Activated CD8-positive, alpha-beta memory T cell treated with anti-CD3 and anti-CD28 coated beads for 36 hours (primary cell): ENCODE data around the gene LRRC45. TPM values are rescaled to one million over a fixed set of nuclear protein-coding genes. Genes with fewer than 3 reads are reported as not detected.

Source experiments
- CTCF ChIA-PET: fragments of 350-600 bp; sonication (Branson Sonifier 250); formaldehyde crosslinking; loops from one replicate; lab custom pipeline; 2021; ENCODE audit warnings: antibody characterized with exemption; lab: Charles Lee
- POLR2A ChIA-PET: fragments of 350-600 bp; sonication (Branson Sonifier 250); formaldehyde crosslinking; loops from one replicate; lab custom pipeline; 2021; ENCODE audit warnings: antibody characterized with exemption; lab: Charles Lee
- total RNA-seq, 2 experiments: library from RNA; stranded (reverse); gene quantifications; one replicate each; pipeline ENCODE4 v1.2.3, GENCODE V29; 2021

LRRC45 gene
- total RNA-seq, 2 experiments from 2014 or later: 30.2 to 31.3 TPM

DNA sequence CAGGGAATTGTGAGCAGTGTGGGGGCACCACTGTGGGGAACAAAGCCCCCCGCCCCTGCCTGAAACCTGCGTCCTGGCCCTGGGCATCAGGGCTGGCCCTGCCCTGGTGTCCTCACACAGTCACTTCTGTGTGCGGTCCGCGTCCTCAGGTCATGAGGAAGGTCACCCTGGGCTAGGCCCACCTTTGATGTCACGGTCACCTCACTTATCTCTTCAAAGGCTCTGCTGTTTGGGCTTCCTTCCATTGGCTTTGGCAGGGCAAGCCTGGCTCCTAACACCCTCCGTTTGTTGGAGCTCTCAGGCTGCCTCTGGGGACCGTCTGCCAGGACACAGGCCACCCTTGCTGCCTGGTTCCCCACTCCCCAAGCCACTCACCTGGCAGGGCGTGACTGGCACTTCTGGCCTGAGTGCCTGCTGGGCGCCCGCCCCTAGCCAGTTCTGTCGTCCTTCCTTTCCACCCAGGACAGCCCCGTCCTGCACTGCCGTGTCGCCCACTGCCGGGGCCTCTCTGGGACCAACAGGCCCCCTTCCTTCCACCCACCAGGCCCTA lies 9.3 kb upstream of the LRRC45 start:
- POLR2A ChIA-PET: no interaction called here
- CTCF ChIA-PET: interaction anchor here (1.7 kb wide), 1 partner anchor 54 kb away, joined by 4 read pairs; no protein-coding TSS in a partner anchor

DNA sequence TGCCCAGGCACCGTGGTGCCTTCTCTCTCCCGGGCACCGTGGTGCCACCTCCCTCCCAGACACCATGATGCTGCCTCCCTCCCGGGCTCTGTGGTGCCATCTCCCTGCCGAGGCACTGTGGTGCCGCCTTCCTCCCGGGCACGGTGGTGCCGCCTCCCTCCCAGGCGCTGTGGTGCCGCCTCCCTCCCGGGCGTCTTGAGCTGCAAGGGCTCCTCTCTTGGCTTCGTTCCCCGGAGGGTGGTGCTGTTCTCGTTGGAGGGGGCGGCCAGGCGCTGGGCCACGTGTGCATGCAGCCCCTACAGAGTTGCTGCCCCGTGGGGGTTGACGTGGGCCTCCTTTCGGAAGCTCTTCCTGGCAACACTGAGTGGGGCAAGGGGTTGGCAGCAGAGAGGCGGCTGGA lies 8.7 kb upstream of the LRRC45 start:
- ChIA-PET POLR2A (no interaction called here), CTCF (interaction anchor here (1.7 kb wide), 1 partner anchor 55 kb away, joined by 4 read pairs; no protein-coding TSS in a partner anchor)

DNA sequence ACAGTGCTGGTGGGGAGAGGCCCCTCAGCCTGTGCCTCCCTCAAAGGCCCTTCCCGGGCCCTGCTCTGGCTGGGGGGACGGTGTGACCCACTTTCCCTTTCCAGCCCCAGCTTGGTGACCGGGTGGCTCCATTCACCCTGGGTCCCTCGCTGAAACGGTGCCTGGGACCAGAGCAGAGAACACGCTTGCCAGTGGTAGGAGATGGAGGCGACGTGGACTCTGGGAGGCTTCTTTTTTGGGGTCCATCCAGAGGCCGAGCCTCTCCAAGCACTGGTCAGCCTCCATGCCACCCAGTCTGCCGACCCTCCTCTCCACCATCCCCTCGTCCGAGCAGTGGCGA lies 8.2 kb upstream of the LRRC45 start:
- POLR2A ChIA-PET: no interaction called here
- CTCF ChIA-PET: interaction anchor here (2.9 kb wide), 1 partner anchor 55 kb away, joined by 10 read pairs; no protein-coding TSS in a partner anchor

DNA sequence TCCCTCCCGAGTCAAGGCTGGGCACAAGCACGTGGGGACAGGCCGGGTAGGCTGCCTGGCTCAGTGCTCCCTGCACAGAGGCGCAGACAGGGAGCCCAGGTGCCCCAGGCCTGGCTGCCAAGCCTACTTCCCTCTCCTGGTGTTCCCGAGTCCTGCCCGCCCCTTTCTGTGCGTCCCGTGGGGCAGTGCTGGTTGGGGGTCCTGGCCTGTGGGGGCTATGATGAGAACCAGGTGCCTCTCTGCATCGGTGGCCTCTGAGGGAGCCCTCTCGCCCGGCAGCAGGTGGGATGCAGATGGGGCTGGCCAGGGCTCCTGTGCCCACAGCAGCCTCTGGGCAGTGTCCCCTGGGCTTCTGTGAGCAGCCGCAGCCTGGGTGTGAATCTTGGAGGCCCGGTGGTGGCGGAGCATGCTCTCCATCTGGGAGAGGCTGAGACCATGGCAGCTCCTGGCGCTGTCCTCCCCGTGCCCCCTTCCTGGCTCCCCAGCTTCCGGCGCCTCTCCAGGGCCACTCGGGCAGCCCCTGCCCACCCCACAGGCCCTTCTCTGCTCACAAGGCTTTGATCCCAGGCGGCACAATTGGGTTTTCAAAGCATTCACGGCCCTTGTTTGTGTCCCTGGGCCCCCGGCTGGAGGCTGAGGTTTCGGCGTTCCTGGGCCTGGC lies 7.7 kb upstream of the LRRC45 start:
- ChIA-PET POLR2A (interaction anchor here (1.5 kb wide), 1 partner anchor 21 kb away, joined by 3 read pairs; no protein-coding TSS in a partner anchor), CTCF (interaction anchor here (2.9 kb wide), 1 partner anchor 56 kb away, joined by 10 read pairs; no protein-coding TSS in a partner anchor)

DNA sequence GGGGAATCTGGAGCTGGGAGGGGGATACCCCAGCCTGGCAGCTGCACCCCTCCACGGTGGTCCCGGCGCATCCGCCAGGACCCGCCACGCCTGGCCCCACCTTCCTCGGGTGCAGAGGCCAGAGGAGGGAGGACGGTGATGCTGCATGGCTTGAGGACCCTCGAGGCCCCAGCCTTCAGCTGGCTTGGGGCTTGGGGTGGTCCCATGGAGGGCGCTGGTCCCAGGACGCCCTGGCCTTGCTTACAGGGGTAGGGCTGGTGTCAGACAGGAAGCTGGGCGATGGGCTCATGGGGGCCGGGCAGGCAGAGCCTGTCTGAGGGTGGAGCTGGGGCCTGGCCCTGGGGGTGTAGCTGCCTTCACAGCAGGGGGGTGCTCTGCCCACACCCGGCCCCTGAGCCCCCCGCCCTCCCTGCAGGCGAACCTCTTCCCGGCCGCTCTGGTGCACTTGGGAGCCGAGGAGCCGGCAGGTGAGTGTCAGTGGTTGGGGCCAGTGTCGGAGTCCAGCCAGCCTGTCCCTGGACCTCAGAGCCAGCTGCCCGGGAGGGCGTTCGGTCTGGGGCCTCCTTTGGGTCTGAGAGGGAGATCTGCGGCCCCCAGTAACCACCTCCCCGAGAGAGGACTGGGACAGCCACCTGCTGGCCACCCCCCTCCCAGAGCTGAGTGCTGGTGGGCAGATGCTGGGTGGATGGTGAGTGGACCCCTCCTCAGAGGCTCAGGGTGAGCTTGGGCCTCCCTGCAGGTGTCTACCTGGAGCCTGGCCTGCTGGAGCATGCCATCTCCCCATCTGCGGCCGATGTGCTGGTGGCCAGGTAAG lies 6.8 kb upstream of the LRRC45 start:
- CTCF ChIA-PET: interaction anchor here (1.6 to 2.9 kb wide), 2 partner anchors 57 to 138 kb away, joined by 4 to 10 read pairs; no protein-coding TSS in a partner anchor
- POLR2A ChIA-PET: interaction anchor here (1.5 kb wide), 1 partner anchor 20 kb away, joined by 3 read pairs; no protein-coding TSS in a partner anchor

DNA sequence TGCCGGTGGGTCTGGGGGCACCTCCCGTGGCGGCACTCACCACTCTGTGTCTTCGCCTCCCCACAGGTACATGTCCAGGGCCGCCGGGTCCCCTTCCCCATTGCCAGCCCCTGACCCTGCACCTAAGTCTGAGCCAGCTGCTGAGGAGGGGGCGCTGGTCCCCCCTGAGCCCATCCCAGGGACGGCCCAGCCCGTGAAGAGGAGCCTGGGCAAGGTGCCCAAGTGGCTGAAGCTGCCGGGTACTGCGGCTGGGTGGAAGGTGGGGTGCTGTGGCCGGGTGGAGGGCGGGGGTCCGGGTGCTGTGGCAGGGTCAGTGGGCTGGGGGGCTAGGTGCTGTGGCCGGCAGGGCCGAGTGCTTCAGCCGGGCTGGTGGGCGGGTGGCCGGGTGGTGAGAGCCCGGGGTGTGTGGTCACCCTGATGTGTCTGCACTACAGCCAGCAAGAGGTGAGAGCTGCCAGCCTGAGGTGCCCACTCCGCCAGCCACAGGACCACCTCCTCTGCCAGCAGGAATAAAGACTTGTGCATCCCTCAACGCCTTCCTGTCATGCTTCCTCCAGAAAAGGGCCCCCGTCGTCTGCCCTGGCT lies 6.1 kb upstream of the LRRC45 start:
- ChIA-PET POLR2A (interaction anchor here (1.5 kb wide), 1 partner anchor 19 kb away, joined by 3 read pairs; no protein-coding TSS in a partner anchor), CTCF (interaction anchor here (0.6 to 2.9 kb wide), 3 partner anchors 57 to 137 kb away, joined by 4 to 10 read pairs (median 6); no protein-coding TSS in a partner anchor)

DNA sequence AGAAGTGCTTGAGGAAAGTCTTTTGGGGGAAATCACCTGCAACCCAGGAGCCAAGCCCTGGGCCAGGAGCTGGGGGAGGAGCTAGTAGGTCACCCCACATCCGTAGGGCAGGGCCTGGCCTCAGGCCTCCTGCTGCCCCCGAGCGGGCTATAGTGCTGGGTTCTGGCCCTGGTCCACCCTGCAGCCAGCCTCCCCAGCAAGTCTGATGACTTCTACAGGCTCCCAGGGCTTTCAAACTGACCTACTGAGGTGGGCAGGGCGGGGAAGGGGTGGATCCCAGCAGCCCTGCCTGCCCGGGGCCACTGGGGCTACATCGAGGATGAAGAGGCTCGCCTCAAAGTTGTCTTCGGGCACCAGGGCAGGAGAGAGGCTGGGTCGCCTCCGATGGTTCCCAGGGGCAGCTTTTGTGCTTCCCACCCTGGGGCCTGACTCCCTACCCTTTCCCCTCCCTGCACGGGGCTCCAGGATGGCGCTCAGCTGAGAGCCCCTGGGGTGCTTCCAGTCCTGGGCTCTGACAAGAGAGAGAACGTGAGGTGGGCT lies 5.4 kb upstream of the LRRC45 start:
- ChIA-PET CTCF (interaction anchor here (1.6 to 2.9 kb wide), 2 partner anchors 58 to 137 kb away, joined by 4 to 10 read pairs; no protein-coding TSS in a partner anchor), POLR2A (no interaction called here)

DNA sequence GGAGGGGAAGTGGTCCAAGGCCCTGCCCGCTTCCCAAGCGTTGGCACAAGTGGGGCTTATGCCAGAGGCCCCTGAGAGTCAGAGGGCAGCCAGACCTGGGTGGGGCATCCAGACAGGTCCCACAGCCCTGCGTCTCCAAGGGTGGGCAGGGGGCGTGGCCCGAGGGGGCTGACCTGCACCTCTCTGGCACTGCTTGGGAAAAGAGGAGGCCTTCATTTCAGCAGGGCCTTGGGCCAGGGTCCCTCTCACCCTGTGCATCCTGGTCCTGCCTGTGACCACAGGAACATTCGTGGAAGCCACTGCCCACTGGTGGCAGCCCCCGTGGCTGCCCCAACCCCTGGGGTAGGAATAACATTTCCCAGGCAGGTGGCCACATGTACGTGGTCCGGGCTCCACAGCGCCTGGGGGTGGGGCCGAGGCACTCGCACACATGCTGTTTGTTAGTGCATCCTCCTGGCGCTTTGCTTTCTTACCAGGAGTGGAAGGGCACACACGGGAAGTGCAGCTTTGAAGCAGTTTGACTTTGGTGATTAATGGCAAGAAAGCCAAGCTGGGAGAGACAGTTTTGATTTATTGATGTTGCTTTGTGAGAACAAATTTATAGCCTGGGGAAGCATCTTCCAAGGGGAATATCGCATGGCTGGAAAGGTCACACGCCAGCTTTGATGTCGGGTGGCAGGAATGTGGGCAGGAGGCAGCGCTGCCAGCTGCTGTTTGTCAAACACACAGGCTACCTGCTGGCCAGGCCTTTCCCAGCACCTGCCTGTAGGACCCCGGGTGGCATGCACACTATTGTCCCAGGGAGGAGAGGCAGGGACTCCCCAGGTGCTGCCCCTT lies 4.7 kb upstream of the LRRC45 start:
- POLR2A ChIA-PET: no interaction called here
- CTCF ChIA-PET: interaction anchor here (1.8 kb wide), 2 partner anchors 65 to 139 kb away, joined by 4 to 5 read pairs; no protein-coding TSS in a partner anchor

DNA sequence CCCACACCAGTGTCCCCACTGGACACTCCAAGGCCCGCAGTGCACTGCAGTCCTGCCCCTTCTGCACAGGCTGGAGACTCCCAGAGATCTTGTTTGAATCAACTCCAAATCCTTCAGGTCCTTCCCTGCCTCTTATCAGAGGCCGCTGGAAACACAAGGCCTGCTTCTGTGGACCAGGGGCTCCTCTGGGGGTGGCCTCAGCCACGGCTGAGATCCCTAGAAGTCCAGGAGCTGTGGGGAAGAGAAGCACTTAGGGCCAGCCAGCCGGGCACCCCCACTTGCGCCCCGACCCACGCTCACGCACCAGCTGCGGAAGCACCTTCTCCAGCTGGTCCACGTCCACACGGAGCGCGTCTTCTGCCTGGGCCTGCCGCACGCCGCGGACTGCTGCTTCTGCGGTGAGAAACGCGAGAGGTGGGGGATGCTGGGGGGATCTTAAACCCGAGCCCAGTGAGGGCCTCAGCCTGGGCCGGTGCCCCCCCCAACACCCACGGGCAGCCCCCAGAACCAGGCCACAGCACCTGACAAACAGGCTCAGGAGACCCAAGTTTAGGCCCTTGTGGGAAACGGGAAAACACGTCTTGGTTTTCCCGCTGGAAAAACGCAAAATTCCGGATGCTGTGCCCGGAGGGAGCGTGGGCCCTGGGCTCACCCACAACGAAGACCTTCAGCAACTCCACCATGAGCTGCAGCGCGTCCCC lies 4.0 kb upstream of the LRRC45 start:
- CTCF ChIA-PET: interaction anchor here (0.6 to 4.2 kb wide), 14 partner anchors 9 to 138 kb away, joined by 3 to 66 read pairs (median 6); partner anchors contain the start of genes FASN, GPS1 and NOTUM
- POLR2A ChIA-PET: interaction anchor here (1.0 kb wide), 1 partner anchor 60 kb away, joined by 3 read pairs; no protein-coding TSS in a partner anchor

DNA sequence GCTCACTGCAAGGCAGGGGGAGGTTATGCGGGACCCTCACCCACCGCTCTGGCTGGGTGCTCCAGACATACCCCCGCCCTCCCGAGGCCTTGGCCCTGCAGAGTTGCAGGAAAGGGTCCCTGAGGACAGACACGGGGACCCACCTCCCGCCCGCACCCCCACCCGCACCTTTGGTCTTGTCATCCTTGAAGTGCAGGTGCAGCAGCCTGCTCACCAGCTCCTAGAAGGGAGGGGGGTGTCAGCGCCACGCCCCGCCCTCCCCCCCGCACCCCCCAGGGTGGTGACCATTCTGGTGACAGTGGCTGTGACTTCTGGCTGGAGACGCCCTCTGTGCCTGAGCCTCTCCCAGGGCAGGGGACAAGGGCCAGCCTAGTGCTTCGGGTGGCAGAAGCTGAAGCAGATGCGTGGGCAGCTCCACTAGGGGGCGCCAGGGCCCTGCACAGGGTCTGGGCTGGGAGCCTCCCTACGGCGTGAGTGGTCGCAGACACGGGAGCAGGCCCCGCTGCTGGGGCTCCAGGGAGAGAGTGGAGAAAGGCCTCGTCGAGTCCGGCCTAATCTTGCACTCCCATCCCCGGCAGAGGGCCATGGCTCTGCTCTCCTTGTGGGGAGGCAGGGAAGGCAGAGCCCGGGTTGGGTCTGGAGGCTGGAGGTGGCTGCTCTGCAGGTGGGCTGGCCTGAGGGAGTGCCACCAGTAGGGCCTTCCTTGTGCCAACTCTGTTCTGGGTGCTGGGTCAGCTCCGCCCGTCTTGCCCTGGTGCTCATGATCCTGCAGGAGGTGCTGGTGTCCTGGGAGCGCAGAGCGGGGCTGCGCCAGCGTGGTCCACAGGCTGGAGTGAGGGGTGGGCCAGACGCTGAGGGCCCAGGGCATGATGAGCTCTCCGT lies 3.2 kb upstream of the LRRC45 start:
- POLR2A ChIA-PET: interaction anchor here (0.7 to 1.0 kb wide), 2 partner anchors 60 to 152 kb away, joined by 3 to 5 read pairs; no protein-coding TSS in a partner anchor
- CTCF ChIA-PET: interaction anchor here (0.6 to 4.2 kb wide), 17 partner anchors 10 to 138 kb away, joined by 3 to 66 read pairs (median 4); partner anchors contain the start of genes FASN, GPS1 and NOTUM

DNA sequence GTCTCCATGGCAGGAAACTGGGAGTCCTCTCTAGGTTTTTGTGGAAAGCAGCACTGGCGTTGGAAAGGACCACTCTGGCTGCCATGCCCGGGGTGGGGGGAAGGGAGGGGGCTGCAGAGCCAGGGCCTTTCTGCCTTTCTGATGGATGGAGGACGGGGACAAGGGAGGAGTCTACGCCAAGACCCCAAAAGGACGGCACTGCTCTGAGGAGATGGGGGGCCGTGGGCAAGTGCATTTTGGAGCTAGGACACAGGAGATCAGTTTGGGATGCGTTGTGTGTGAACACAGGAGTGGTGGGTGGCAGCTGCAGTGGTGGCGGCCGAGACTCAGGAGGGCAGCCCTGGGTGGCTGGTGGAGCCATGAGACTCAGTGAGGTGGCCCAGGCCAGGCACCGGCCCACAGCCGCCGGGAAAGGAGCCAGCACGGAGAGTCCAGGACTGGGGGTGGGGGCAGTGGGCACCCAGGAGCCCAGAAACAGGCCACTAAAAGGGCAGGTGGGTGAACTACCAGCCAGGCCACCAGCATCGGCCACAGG lies 2.5 kb upstream of the LRRC45 start:
- POLR2A ChIA-PET: interaction anchor here (0.7 to 1.0 kb wide), 2 partner anchors 61 to 153 kb away, joined by 3 to 5 read pairs; no protein-coding TSS in a partner anchor

DNA sequence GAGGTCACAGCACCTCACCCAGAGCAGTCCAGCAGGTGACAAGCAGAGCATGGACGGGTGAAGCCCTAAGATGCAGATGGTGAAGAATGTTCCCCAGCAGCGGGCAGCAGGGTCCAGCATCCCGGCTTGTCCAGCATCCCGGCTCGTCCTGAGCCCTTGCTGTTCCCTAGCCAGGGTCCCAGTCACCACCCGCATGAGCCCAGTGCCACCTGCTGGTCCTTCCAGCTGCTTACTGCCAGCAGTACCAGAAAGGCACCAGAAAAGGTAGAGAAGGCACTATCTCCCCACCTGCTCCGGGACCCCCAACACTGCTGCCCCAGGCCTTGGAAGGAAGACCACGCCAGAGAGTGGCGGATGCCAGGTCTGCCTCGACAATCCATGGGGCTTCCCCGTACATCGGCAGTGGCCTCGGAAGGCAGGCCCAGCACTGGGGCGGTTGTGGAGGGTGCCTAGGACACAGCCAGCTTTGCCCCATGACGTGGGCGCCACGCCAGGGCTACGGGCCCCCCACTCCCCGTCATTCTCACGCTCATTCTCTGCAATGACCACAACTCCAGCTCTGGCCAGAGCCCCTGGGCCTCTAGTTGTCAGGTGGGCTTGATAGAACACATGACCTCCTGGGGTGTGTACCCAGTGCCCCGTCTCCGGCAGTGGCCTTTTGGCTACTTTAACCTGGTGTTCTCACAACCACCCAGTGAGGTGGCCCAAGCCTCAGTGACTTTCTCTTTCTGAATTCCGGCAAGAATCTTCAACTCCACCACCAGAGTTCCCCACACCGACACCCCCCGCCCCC lies 1.8 kb upstream of the LRRC45 start:
- ChIA-PET POLR2A (interaction anchor here (1.0 to 2.3 kb wide), 2 partner anchors 62 to 78 kb away, joined by 4 to 8 read pairs; no protein-coding TSS in a partner anchor), CTCF (interaction anchor here (0.6 to 4.2 kb wide), 20 partner anchors 9 to 357 kb away, joined by 3 to 66 read pairs (median 4); partner anchors contain the start of genes DCXR, MCRIP1 and NOTUM)

More for the DNA sequence above, 2.5 kb upstream of the LRRC45 start:
- CTCF ChIA-PET: interaction anchor here (0.9 to 4.2 kb wide), 20 partner anchors 9 to 137 kb away, joined by 3 to 66 read pairs (median 4); partner anchors contain the start of genes DCXR, GPS1 and NOTUM

DNA sequence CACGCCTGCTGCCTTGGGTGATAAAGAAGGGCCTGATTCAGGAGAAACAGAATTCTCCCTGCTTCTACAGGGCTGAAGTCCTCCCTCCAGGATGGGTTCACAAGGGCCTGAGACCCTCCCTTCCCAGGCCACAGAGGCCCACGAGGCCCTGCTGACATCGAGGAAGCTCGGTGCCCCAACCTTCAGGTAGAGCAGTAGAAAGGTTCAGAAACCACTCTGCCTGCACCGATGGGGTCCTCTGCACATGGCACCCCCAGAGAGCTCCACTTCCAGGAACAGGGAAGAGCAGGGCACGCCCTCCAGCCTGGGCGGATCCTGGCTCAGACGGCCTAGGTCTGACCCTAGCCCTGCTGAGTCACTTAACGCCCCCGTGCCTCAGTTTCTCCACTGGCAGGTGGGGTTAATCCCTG lies 1.2 kb upstream of the LRRC45 start:
- CTCF ChIA-PET: interaction anchor here (0.6 to 4.2 kb wide), 17 partner anchors 8 to 188 kb away, joined by 3 to 66 read pairs (median 4); partner anchors contain the start of genes MCRIP1 and NOTUM
- POLR2A ChIA-PET: interaction anchor here (1.0 to 2.3 kb wide), 5 partner anchors 16 to 311 kb away, joined by 3 to 8 read pairs (median 5); partner anchors contain the start of gene DCXR
